ENCODE results near the gene SLC9A1. TPM values are rescaled to one million over a fixed set of nuclear protein-coding genes. Genes with fewer than 3 reads are reported as not detected.

The SLC9A1 gene
- polyA plus RNA-seq, 1 of the 3 experiments (the other 2 are of a cell fraction) = 11.4 TPM

DNA sequence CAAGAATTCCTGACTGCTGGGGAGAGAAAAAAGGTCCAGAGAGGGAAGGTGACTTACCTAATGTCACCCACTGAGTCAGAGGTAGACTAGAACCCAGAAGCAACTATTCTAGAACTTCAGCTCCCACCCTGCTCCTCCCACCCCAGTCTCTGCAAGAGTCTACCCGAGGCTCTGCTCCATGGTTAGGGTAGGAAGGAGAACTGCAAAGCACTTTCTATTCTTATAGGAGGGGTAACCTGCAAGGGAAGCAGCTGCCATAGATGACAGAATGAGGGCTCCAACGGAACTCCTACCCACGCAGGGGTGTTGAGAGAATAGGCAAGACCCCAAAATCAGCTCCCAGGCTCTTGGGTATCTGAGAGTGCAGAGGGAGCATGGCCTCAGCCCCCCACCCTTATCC is 4.3 kb downstream of the SLC9A1 start (continued):
- TF ChIP-seq FOXM1 (IDR thresholded peaks at IDR 0.05; ENCODE audit: low read depth) (no peak), NFIC (IDR thresholded peaks at IDR 0.05; ENCODE audit: borderline replicate concordance) (no peak), RFX5 (IDR thresholded peaks at IDR 0.05; ENCODE audit: low read length) (no peak), TCF12 (IDR thresholded peaks at IDR 0.05) (no peak), FOSL2 (IDR thresholded peaks at IDR 0.05; ENCODE audit: borderline replicate concordance, low read depth) (no peak)
- TF ChIP-seq, protein P1, sequence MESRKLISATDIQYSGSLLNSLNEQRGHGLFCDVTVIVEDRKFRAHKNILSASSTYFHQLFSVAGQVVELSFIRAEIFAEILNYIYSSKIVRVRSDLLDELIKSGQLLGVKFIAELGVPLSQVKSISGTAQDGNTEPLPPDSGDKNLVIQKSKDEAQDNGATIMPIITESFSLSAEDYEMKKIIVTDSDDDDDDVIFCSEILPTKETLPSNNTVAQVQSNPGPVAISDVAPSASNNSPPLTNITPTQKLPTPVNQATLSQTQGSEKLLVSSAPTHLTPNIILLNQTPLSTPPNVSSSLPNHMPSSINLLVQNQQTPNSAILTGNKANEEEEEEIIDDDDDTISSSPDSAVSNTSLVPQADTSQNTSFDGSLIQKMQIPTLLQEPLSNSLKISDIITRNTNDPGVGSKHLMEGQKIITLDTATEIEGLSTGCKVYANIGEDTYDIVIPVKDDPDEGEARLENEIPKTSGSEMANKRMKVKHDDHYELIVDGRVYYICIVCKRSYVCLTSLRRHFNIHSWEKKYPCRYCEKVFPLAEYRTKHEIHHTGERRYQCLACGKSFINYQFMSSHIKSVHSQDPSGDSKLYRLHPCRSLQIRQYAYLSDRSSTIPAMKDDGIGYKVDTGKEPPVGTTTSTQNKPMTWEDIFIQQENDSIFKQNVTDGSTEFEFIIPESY (IDR thresholded peaks at IDR 0.05; ENCODE audit: borderline replicate concordance, low read depth) = no peak

DNA sequence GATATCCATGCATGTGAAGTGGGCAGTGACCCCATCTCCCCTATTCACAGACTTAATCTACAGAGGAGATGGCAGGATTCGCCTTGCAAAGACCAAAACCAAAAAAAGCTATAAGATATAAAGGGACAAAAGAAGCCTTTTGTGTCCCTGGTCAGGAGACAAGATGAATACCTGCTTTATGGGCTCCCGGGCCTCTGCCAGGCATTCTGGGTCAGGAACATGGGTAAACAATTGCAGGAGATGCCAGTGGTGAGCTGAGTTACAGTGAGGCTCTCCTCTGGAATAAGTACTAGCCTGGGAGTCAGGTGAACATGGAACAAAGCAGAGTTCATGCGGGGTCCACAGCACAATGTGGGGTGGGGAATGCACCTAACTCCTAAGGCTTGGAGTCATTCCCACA is 4.7 kb downstream of the SLC9A1 start:
- Histone ChIP-seq H3K9ac (no peak overlapping the region), H3K4me3 (ENCODE audit: low read depth in 2 of 2, low read length in 1 of 2) (no peak overlapping the region), H3K4me1 (ENCODE audit: control insufficient read depth in 1 of 2, insufficient read depth in 2 of 2, low read depth in 1 of 2, low read length in 1 of 2) (peaks cover 30 to 71% of the 10 kb centered on the region in 2 experiments; a peak in 3 of 4 replicates), H3K9me2 (no peaks in the 10 kb centered on the region), H3K27me3 (ENCODE audit: insufficient read depth) (no peaks in the 10 kb centered on the region), H3F3A (replicated peaks; ENCODE audit: insufficient read depth) (peaks cover 17% of the 10 kb centered on the region), H3K4me2 (no peak overlapping the region), H3K27ac (ENCODE audit: low read depth in 2 of 2, low read length in 1 of 2) (no peak overlapping the region), H3K9me3 (no peaks in the 10 kb centered on the region), H3K79me2 (ENCODE audit: insufficient read depth) (peaks cover 75% of the 10 kb centered on the region), H2AFZ (ENCODE audit: low read depth) (no peak overlapping the region), H4K20me1 (ENCODE audit: insufficient read depth) (no peaks in the 10 kb centered on the region), H3K36me3 (replicated peaks in 1 of 2; ENCODE audit: control insufficient read depth in 1 of 2, insufficient read depth in 2 of 2, low read length in 1 of 2) (no peaks in the 10 kb centered on the region)
- TF ChIP-seq USF2 (IDR thresholded peaks at IDR 0.05; ENCODE audit: borderline replicate concordance, low read depth, low read length) (no peak), TCF12 (IDR thresholded peaks at IDR 0.05) (no peak), POLR2AphosphoS5 (IDR thresholded peaks at IDR 0.05; ENCODE audit: low read depth, low read length) (no peak), GATA2 (CRISPR knock-in tag; IDR thresholded peaks at IDR 0.05) (no peak), TEAD4 (IDR thresholded peaks at IDR 0.05; ENCODE audit: borderline replicate concordance, insufficient read depth) (no peak), EP300 (IDR thresholded peaks at IDR 0.05; ENCODE audit: borderline replicate concordance in 1 of 2, low read depth in 1 of 2, low read length in 1 of 2) (no peak), YY1 (IDR thresholded peaks at IDR 0.05; ENCODE audit: low read depth) (no peak), EZH2phosphoT487 (IDR thresholded peaks at IDR 0.05; ENCODE audit: borderline replicate concordance, low read depth) (no peak), SMC3 (IDR thresholded peaks at IDR 0.05; ENCODE audit: low read depth, low read length) (no peak), JUND (IDR thresholded peaks at IDR 0.05) (no peak), SIN3A (IDR thresholded peaks at IDR 0.05; ENCODE audit: borderline replicate concordance, low read depth, low read length) (no peak), FOXJ3 (CRISPR knock-in tag; IDR thresholded peaks at IDR 0.05) (no peak), MEF2A (IDR thresholded peaks at IDR 0.05; ENCODE audit: borderline replicate concordance, low read depth) (no peak), NRF1 (IDR thresholded peaks at IDR 0.05; ENCODE audit: low read depth, low read length) (no peak)
- TF ChIP-seq, protein P2, sequence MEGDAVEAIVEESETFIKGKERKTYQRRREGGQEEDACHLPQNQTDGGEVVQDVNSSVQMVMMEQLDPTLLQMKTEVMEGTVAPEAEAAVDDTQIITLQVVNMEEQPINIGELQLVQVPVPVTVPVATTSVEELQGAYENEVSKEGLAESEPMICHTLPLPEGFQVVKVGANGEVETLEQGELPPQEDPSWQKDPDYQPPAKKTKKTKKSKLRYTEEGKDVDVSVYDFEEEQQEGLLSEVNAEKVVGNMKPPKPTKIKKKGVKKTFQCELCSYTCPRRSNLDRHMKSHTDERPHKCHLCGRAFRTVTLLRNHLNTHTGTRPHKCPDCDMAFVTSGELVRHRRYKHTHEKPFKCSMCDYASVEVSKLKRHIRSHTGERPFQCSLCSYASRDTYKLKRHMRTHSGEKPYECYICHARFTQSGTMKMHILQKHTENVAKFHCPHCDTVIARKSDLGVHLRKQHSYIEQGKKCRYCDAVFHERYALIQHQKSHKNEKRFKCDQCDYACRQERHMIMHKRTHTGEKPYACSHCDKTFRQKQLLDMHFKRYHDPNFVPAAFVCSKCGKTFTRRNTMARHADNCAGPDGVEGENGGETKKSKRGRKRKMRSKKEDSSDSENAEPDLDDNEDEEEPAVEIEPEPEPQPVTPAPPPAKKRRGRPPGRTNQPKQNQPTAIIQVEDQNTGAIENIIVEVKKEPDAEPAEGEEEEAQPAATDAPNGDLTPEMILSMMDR (IDR thresholded peaks at IDR 0.05) = no peak
- TF ChIP-seq, protein P3, sequence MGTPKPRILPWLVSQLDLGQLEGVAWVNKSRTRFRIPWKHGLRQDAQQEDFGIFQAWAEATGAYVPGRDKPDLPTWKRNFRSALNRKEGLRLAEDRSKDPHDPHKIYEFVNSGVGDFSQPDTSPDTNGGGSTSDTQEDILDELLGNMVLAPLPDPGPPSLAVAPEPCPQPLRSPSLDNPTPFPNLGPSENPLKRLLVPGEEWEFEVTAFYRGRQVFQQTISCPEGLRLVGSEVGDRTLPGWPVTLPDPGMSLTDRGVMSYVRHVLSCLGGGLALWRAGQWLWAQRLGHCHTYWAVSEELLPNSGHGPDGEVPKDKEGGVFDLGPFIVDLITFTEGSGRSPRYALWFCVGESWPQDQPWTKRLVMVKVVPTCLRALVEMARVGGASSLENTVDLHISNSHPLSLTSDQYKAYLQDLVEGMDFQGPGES (IDR thresholded peaks at IDR 0.05; ENCODE audit: low read depth, low read length) = no peak
- no peak for DNase-seq
- ChIA-PET POLR2A (no interaction called here), CTCF (interaction anchor here (0.7 to 1.8 kb wide), 6 partner anchors 9 to 245 kb away, joined by 3 to 6 read pairs (median 4); no protein-coding TSS in a partner anchor)
- 92% methylated on average over 3 of the region's 3 CpGs for WGBS (ENCODE audit: low lambda C conversion rate)
